ENCODE measurements around the gene SAMD11. TPM values are rescaled to one million over a fixed set of nuclear protein-coding genes. Genes with fewer than 3 reads are reported as not detected.

SAMD11 gene
- total and polyA plus RNA-seq, 2 of the 8 experiments (the other 6 are each of a cell fraction or from before 2014, with no cell fraction given): 0.18 to 0.30 TPM

- TF ChIP-seq EZH2 (IDR thresholded peaks at IDR 0.05; ENCODE audit: low read depth, low read length, severe bottlenecking): no peak
- no peak for TF ChIP-seq BACH1 (IDR thresholded peaks at IDR 0.05; ENCODE audit: low read length)
- no peak for TF ChIP-seq MAFK (IDR thresholded peaks at IDR 0.05; ENCODE audit: low read depth, low read length)
- TF ChIP-seq NANOG (IDR thresholded peaks at IDR 0.05; ENCODE audit: insufficient read depth, low read depth, low read length, poor library complexity, severe bottlenecking): no peak
- TF ChIP-seq CBX5 (IDR thresholded peaks at IDR 0.05; ENCODE audit: low read depth, low read length): no peak
Measured at GRCh38 chr1:927234-927633, 3.5 kb downstream of the SAMD11 start (continued).
